ENCODE data around the gene DHRS3.

The DHRS3 gene

DNA sequence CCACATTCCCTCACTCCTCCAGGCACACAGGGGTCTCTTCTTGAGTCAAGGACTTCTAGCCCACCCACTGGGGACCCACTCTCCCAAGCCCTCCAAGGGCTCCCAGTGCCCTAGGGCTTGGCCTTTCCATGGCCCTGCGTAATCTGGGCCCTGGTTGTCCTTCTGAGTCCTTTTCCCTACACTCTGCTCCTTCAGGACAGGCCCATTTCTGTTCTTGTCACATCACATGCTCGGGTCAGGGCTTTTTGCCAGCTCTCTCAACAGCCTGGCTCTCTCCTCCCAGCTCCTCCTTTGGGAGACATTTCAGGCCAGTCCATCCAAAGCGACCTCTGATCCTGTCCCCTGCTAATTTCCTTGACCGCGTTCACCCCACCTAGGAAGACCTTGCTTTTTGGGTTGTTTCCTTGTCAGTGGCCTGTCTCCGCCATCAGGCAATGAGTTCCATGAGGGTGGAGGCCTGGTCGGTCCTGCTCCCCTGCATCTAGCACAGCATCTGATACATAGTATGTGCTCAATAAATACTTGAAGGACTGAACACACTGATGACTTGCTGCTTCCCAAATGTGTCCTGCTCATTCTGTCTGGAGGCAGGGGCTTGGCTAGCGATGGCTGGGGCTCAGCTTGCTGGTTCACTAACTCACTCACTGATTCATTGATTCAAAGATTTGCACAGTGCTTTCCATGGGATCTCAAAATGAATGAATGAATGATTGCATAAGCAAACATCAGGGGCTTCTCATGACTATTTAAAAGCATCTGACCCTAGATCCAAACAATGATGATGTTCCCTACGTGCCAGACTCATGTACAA lies 44.8 kb downstream of the DHRS3 start:
- Histone ChIP-seq H2AFZ (no peak overlapping the region), H3K27ac (no peak overlapping the region), H3K9ac (no peak overlapping the region), H3K36me3 (ENCODE audit: control insufficient read depth, insufficient read depth, low read length) (no peaks in the 10 kb centered on the region), H3K9me3 (ENCODE audit: control insufficient read depth, low read length) (no peaks in the 10 kb centered on the region), H3K4me3 (ENCODE audit: low read depth, low read length) (no peak overlapping the region), H3K27me3 (ENCODE audit: control insufficient read depth, insufficient read depth, low read length) (no peaks in the 10 kb centered on the region), H3K4me1 (no peaks in the 10 kb centered on the region), H3K4me2 (ENCODE audit: low read length) (no peak overlapping the region), H3K79me2 (no peaks in the 10 kb centered on the region)
- TF ChIP-seq, protein P1, sequence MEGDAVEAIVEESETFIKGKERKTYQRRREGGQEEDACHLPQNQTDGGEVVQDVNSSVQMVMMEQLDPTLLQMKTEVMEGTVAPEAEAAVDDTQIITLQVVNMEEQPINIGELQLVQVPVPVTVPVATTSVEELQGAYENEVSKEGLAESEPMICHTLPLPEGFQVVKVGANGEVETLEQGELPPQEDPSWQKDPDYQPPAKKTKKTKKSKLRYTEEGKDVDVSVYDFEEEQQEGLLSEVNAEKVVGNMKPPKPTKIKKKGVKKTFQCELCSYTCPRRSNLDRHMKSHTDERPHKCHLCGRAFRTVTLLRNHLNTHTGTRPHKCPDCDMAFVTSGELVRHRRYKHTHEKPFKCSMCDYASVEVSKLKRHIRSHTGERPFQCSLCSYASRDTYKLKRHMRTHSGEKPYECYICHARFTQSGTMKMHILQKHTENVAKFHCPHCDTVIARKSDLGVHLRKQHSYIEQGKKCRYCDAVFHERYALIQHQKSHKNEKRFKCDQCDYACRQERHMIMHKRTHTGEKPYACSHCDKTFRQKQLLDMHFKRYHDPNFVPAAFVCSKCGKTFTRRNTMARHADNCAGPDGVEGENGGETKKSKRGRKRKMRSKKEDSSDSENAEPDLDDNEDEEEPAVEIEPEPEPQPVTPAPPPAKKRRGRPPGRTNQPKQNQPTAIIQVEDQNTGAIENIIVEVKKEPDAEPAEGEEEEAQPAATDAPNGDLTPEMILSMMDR (IDR thresholded peaks at IDR 0.05): no peak

DNA sequence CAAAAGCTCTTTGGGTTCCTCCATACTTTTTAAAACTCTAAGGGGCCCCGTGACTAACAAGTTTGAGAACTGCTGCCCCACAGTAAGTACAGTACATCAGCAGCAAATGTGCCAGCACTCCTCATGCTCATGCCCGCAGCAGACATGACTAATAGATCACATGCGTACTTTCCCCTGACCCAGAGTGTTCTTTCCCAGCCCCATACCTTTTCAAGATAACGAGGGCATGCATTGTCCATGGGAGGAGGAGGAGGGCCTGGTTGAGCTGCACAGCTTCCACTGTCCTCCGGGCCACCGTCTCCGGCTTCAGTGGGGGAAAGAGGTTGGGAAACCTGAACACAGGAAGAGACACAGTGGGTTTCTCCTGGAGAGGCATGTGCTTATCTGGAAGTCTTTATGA lies 45.5 kb downstream of the DHRS3 start:
- no peak overlapping the region for H2AFZ ChIP-seq
- H3K4me3 ChIP-seq (ENCODE audit: low read depth, low read length): no peak overlapping the region
- no peak overlapping the region for H3K4me2 ChIP-seq (ENCODE audit: low read length)
- H3K9me3 ChIP-seq (ENCODE audit: control insufficient read depth, low read length): no peaks in the 10 kb centered on the region
- TF ChIP-seq, protein P1 (IDR thresholded peaks at IDR 0.05): no peak
- H3K79me2 ChIP-seq: no peaks in the 10 kb centered on the region
- H3K4me1 ChIP-seq: no peaks in the 10 kb centered on the region
- no peak overlapping the region for H3K27ac ChIP-seq
- no peak overlapping the region for H3K9ac ChIP-seq
- H3K27me3 ChIP-seq (ENCODE audit: control insufficient read depth, insufficient read depth, low read length): no peaks in the 10 kb centered on the region
- H3K36me3 ChIP-seq (ENCODE audit: control insufficient read depth, insufficient read depth, low read length): no peaks in the 10 kb centered on the region

DNA sequence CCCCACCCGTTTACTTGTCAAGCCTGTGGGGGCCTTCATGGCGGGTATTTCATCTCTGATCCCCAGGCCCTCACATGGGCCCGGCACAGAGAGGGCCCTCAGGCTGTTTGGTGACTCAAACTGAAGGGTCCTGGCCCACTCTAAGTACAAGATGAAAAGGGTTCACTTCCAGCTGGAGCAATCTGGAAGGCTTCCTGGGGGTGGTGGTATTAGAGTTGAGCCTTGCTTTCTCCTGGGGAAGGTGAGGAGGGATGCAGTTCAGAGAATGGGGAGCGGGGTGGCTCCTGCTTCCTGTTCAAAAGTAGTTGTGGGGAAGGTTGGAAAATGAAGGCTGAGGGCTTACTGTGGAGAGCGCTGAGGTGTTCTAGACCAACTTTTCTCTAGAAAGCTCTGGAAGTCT lies 47.7 kb downstream of the DHRS3 start:
- Histone ChIP-seq H3K27me3 (ENCODE audit: control insufficient read depth, insufficient read depth, low read length) (no peaks in the 10 kb centered on the region), H3K9me3 (ENCODE audit: control insufficient read depth, low read length) (no peaks in the 10 kb centered on the region), H3K4me3 (ENCODE audit: low read depth, low read length) (no peak overlapping the region), H3K27ac (no peak overlapping the region), H3K9ac (no peak overlapping the region), H2AFZ (no peak overlapping the region), H3K4me1 (no peaks in the 10 kb centered on the region), H3K79me2 (no peaks in the 10 kb centered on the region), H3K36me3 (ENCODE audit: control insufficient read depth, insufficient read depth, low read length) (no peaks in the 10 kb centered on the region), H3K4me2 (ENCODE audit: low read length) (no peak overlapping the region)
- TF ChIP-seq, protein P1 (IDR thresholded peaks at IDR 0.05): no peak

DNA sequence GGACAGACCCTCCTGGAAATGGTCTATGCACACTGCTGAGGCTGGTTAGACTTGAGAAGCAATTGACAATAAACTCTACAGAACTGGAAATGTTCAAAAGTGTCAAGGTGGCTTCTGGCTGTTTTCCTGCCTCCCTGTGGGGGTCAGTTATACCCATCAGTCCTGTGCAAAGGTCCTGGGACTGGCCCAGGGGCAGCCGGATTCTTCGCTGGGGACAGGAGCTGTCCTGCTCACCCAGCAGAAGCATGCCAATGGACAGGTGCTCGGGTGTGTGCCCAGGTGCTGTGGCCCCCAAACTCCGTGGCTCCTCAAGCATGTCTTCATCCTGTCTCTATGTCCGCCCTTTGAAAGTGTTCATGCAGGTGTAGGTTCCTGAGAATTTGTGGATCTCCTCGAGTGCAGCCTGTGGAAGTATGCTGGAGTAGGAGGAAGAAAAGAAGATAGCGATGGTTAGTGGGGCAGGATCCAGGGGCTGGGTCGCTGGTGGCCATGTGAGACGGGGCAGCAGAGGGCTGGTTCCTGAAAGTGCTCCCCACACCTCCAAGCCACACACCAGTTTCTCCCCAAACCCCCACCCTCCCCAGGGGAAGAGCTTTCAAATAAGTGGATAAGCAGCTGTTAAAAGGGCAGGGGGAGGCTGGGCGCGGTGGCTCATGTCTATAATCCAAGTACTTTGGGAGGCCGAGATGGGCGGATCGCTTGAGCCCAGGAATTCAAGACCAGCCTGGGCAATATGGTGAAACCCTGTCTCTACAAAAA lies 49.8 kb downstream of the DHRS3 start:
- Histone ChIP-seq H2AFZ (no peak overlapping the region), H3K27ac (no peak overlapping the region), H3K4me3 (ENCODE audit: low read depth, low read length) (no peak overlapping the region), H3K4me1 (no peaks in the 10 kb centered on the region), H3K36me3 (ENCODE audit: control insufficient read depth, insufficient read depth, low read length) (no peaks in the 10 kb centered on the region), H3K4me2 (ENCODE audit: low read length) (no peak overlapping the region), H3K27me3 (ENCODE audit: control insufficient read depth, insufficient read depth, low read length) (no peaks in the 10 kb centered on the region), H3K9me3 (ENCODE audit: control insufficient read depth, low read length) (no peaks in the 10 kb centered on the region), H3K79me2 (no peaks in the 10 kb centered on the region), H3K9ac (no peak overlapping the region)
- TF ChIP-seq, protein P1 (IDR thresholded peaks at IDR 0.05): no peak
